GM13976 (cell line): Measurements from ENCODE around the gene GRIK2.

ENCODE experiments used
- DNase-seq: peaks from one replicate; pipeline ENCODE4 v3.0.0; 2012; ENCODE audit warnings: low spot score
- CTCF ChIP-seq: IDR thresholded peaks from 2 replicates; pipeline ENCODE4 v1.5.1; 2012; ENCODE audit warnings: borderline replicate concordance, mild to moderate bottlenecking; ENCODE audit not compliant: insufficient read depth; ENCODE audit errors: extremely low read depth, missing control alignments, control extremely low read depth
- in situ Hi-C: fragments of 300-500 bp; cut with MboI; formaldehyde crosslinking; loops from one replicate; pipeline ENCODE4 v1.12.0; 2022; ENCODE audit warnings: low sequenced_read_pairs, mixed read lengths, inconsistent platforms; ENCODE audit not compliant: unreplicated experiment

Gene GRIK2

GRCh38 chr6:101728388-101728787, 334.9 kb downstream of the GRIK2 start:
- no peak for TF ChIP-seq CTCF
- in situ Hi-C loops, result no loop called here
- DNase-seq, result no peak

- DNase-seq, result no peak
- in situ Hi-C loops, result no loop called here
- TF ChIP-seq CTCF, result no peak
Measured at GRCh38 chr6:101728956-101729355, 335.4 kb downstream of the GRIK2 start.

- in situ Hi-C loops, result no loop called here
- no peak for TF ChIP-seq CTCF
- DNase-seq, result no peak
Measured at GRCh38 chr6:101730954-101731353, 337.4 kb downstream of the GRIK2 start.

GRCh38 chr6:101733899-101734298, 340.4 kb downstream of the GRIK2 start:
- no peak for DNase-seq
- TF ChIP-seq CTCF, result no peak
- in situ Hi-C loops, result no loop called here

- DNase-seq, result no peak
- TF ChIP-seq CTCF, result no peak
- in situ Hi-C loops, result no loop called here
Measured at GRCh38 chr6:101738481-101738880, 345.0 kb downstream of the GRIK2 start.

GRCh38 chr6:101740631-101741030, 347.1 kb downstream of the GRIK2 start:
- TF ChIP-seq CTCF, result no peak
- in situ Hi-C loops, result no loop called here
- DNase-seq, result no peak
